Caco-2 (cell line): Measurements from ENCODE around the gene ARSA. TPM values are rescaled to one million over a fixed set of nuclear protein-coding genes. Genes with fewer than 3 reads are reported as not detected.

ENCODE experiments used
- BruUV-seq: library from RNA; stranded (reverse); fragments of 400-500 nt; replicated peaks from 2 replicates; lab custom pipeline; 2021; lab: Mats Ljungman, UMichigan
- CTCF ChIA-PET: fragments of 300-600 bp; sonication (Branson Sonifier 250); formaldehyde crosslinking; loops from one replicate; lab custom pipeline; 2022; ENCODE audit warnings: antibody characterized with exemption; lab: Charles Lee
- POLR2A ChIA-PET: fragments of 300-600 bp; sonication (Branson Sonifier 250); formaldehyde crosslinking; loops from one replicate; lab custom pipeline; 2022; ENCODE audit warnings: antibody characterized with exemption; lab: Charles Lee
- DNase-seq, 2 experiments: peaks; one replicate each; pipeline versions ENCODE4 v3.0.0 to v3.0.0-alpha.2; 2020 to 2022
- H3K27me3 ChIP-seq: replicated peaks from 2 replicates; pipeline ENCODE4 v1.6.0; 2011; ENCODE audit warnings: low read length; ENCODE audit not compliant: control insufficient read depth, insufficient read depth
- H3K36me3 ChIP-seq: 2 replicates; pipeline ENCODE4 v1.5.1; 2011; ENCODE audit warnings: low read length; ENCODE audit not compliant: control insufficient read depth, insufficient read depth
- H3K4me1 ChIP-seq: fragments of 250-450 bp; sonication (Bioruptor Pico); 2 replicates; pipeline ENCODE4 v1.5.1; 2020; ENCODE audit warnings: mild to moderate bottlenecking
- H3K4me3 ChIP-seq: 2 replicates; pipeline ENCODE4 v1.5.1; 2011; ENCODE audit warnings: low read depth, mild to moderate bottlenecking, control low read depth, low read length
- H3K9me3 ChIP-seq: fragments of 250-450 bp; sonication (Bioruptor Pico); 2 replicates; pipeline ENCODE4 v1.5.1; 2020; ENCODE audit warnings: mild to moderate bottlenecking, moderate library complexity
- H3K27ac Mint-ChIP-seq: one replicate; pipeline ENCODE4 v1.8.0; 2022; ENCODE audit warnings: mixed read lengths; ENCODE audit not compliant: unreplicated experiment
- H3K27me3 Mint-ChIP-seq: one replicate; pipeline ENCODE4 v1.8.0; 2022; ENCODE audit warnings: mixed read lengths; ENCODE audit not compliant: insufficient read depth, unreplicated experiment
- H3K36me3 Mint-ChIP-seq: one replicate; pipeline ENCODE4 v1.8.0; 2022; ENCODE audit warnings: mild to moderate bottlenecking, mixed read lengths; ENCODE audit not compliant: insufficient read depth, unreplicated experiment
- H3K4me1 Mint-ChIP-seq: one replicate; pipeline ENCODE4 v1.8.0; 2022; ENCODE audit warnings: low read depth, mixed read lengths; ENCODE audit not compliant: unreplicated experiment
- H3K4me3 Mint-ChIP-seq: one replicate; pipeline ENCODE4 v1.8.0; 2022; ENCODE audit warnings: mild to moderate bottlenecking, moderate library complexity, mixed read lengths; ENCODE audit not compliant: unreplicated experiment
- H3K9me3 Mint-ChIP-seq: one replicate; pipeline ENCODE4 v1.8.0; 2022; ENCODE audit warnings: mixed read lengths; ENCODE audit not compliant: unreplicated experiment
- CTCF ChIP-seq, 2 experiments: fragments of 200-600 bp in 1 of 2; IDR thresholded peaks; 1 replicate in 1 of 2; 2 replicates in 1 of 2; pipeline versions ENCODE4 v1.5.1 to v1.8.0; 2011 to 2022; ENCODE audit warnings: antibody characterized with exemption in 1 of 2, control low read depth in 1 of 2, inconsistent platforms in 1 of 2, low read depth in 1 of 2, low read length in 1 of 2, mild to moderate bottlenecking in 1 of 2, moderate library complexity in 1 of 2; ENCODE audit not compliant: insufficient read depth in 1 of 2, severe bottlenecking in 1 of 2, unreplicated experiment in 1 of 2
- intact Hi-C: fragments of 100-400 bp; cut with micrococcal nuclease; formaldehyde crosslinking; loops from one replicate; pipeline ENCODE4 v1.10.0; 2022; ENCODE audit not compliant: unreplicated experiment
- total RNA-seq: library from RNA; stranded (reverse); gene quantifications from 2 replicates; pipeline ENCODE4 v1.2.3, GENCODE V29; 2022

Gene ARSA
- total RNA-seq, 1 experiment from 2014 or later = 11.5 TPM

GRCh38 chr22:50612528-50613221 lies 15.3 kb downstream of the ARSA start:
- CTCF ChIA-PET = no interaction called here

GRCh38 chr22:50612168-50612527 lies 15.8 kb downstream of the ARSA start:
- no peak overlapping the region for H3K27ac Mint-ChIP-seq
- peaks cover 5% of the 10 kb centered on the region for H3K27me3 Mint-ChIP-seq
- no peaks in the 10 kb centered on the region for H3K36me3 ChIP-seq
- ChIA-PET CTCF (no interaction called here), POLR2A (no interaction called here)
- no peaks in the 10 kb centered on the region for H3K4me1 ChIP-seq
- no TSS peak for BruUV-seq
- no peak for DNase-seq
- no peak overlapping the region for H3K4me3 Mint-ChIP-seq
- H3K4me1 Mint-ChIP-seq = no peaks in the 10 kb centered on the region
- intact Hi-C loops = no loop called here
- no peaks in the 10 kb centered on the region for H3K36me3 Mint-ChIP-seq
- no peaks in the 10 kb centered on the region for H3K9me3 ChIP-seq
- no peaks in the 10 kb centered on the region for H3K9me3 Mint-ChIP-seq
- H3K27me3 ChIP-seq = no peaks in the 10 kb centered on the region
- no peak overlapping the region for H3K4me3 ChIP-seq
- no peak for TF ChIP-seq CTCF (IDR thresholded peaks at IDR 0.05; ENCODE audit: insufficient read depth in 1 of 2, low read depth in 1 of 2, low read length in 1 of 2, severe bottlenecking in 1 of 2, unreplicated experiment in 1 of 2)

More at GRCh38 chr22:50612528-50613221, 15.3 kb downstream of the ARSA start:
- no peak for TF ChIP-seq CTCF (IDR thresholded peaks at IDR 0.05; ENCODE audit: insufficient read depth in 1 of 2, low read depth in 1 of 2, low read length in 1 of 2, severe bottlenecking in 1 of 2, unreplicated experiment in 1 of 2)
- no peaks in the 10 kb centered on the region for H3K9me3 Mint-ChIP-seq
- no peaks in the 10 kb centered on the region for H3K36me3 ChIP-seq
- no peak overlapping the region for H3K27ac Mint-ChIP-seq
- no peak overlapping the region for H3K4me3 ChIP-seq
- H3K4me3 Mint-ChIP-seq = no peak overlapping the region
- no peaks in the 10 kb centered on the region for H3K27me3 ChIP-seq
- intact Hi-C loops = no loop called here
- no TSS peak for BruUV-seq
- H3K36me3 Mint-ChIP-seq = no peaks in the 10 kb centered on the region
- POLR2A ChIA-PET = no interaction called here
- H3K4me1 Mint-ChIP-seq = no peaks in the 10 kb centered on the region
- no peaks in the 10 kb centered on the region for H3K4me1 ChIP-seq
- H3K9me3 ChIP-seq = no peaks in the 10 kb centered on the region
- peak in 1 of 2 experiments; percentile 40 for DNase-seq
- H3K27me3 Mint-ChIP-seq = peaks cover 5% of the 10 kb centered on the region

GRCh38 chr22:50611341-50612060 lies 16.5 kb downstream of the ARSA start:
- Histone ChIP-seq H3K9me3 (no peaks in the 10 kb centered on the region), H3K4me1 (no peaks in the 10 kb centered on the region), H3K4me3 (no peak overlapping the region), H3K36me3 (no peaks in the 10 kb centered on the region), H3K27me3 (no peaks in the 10 kb centered on the region)
- CTCF ChIA-PET = no interaction called here
- Mint-ChIP-seq H3K4me1 (no peaks in the 10 kb centered on the region), H3K36me3 (no peaks in the 10 kb centered on the region), H3K27ac (no peak overlapping the region), H3K9me3 (no peaks in the 10 kb centered on the region), H3K27me3 (peaks cover 5% of the 10 kb centered on the region), H3K4me3 (no peak overlapping the region)
- POLR2A ChIA-PET = no interaction called here
- BruUV-seq = no TSS peak
- no peak for DNase-seq
- intact Hi-C loops = no loop called here
- TF ChIP-seq CTCF (IDR thresholded peaks at IDR 0.05; ENCODE audit: insufficient read depth in 1 of 2, low read depth in 1 of 2, low read length in 1 of 2, severe bottlenecking in 1 of 2, unreplicated experiment in 1 of 2) = no peak
